Endodermal cell (in vitro differentiated cells): ENCODE data around the gene LYSMD3. TPM values are rescaled to one million over a fixed set of nuclear protein-coding genes. Genes with fewer than 3 reads are reported as not detected.

ENCODE experiments used
- DNase-seq: peaks from one replicate; pipeline ENCODE4 v3.0.0-alpha.2; 2017
- H3K27ac ChIP-seq: 2 replicates; pipeline ENCODE4 v1.5.1; 2013; ENCODE audit warnings: mild to moderate bottlenecking, low read depth, low read length, moderate library complexity
- H3K27me3 ChIP-seq: 2 replicates; pipeline ENCODE4 v1.6.1; 2013; ENCODE audit warnings: mild to moderate bottlenecking, low read length, moderate library complexity; ENCODE audit not compliant: insufficient read depth, control insufficient read depth, poor library complexity, severe bottlenecking
- H3K36me3 ChIP-seq: 2 replicates; pipeline ENCODE4 v1.7.0; 2013; ENCODE audit warnings: mild to moderate bottlenecking, low read length, moderate library complexity; ENCODE audit not compliant: control insufficient read depth, insufficient read depth
- H3K4me1 ChIP-seq: one replicate; pipeline ENCODE4 v1.7.0; 2013; ENCODE audit warnings: low read length; ENCODE audit not compliant: control insufficient read depth, insufficient read depth
- H3K4me3 ChIP-seq: 2 replicates; pipeline ENCODE4 v1.5.1; 2013; ENCODE audit warnings: mild to moderate bottlenecking, low read length, moderate library complexity
- H3K9ac ChIP-seq: 2 replicates; pipeline ENCODE4 v1.6.1; 2013; ENCODE audit warnings: mild to moderate bottlenecking, low read length, moderate library complexity; ENCODE audit not compliant: poor library complexity, severe bottlenecking; ENCODE audit errors: extremely low read depth
- H3K9me3 ChIP-seq: 2 replicates; pipeline ENCODE4 v1.6.1; 2013; ENCODE audit warnings: mild to moderate bottlenecking, low read length, moderate library complexity; ENCODE audit not compliant: control insufficient read depth
- H3K27ac Mint-ChIP-seq: 2 replicates; pipeline ENCODE4 v1.8.0; 2020; ENCODE audit warnings: mixed read lengths
- H3K27me3 Mint-ChIP-seq: 2 replicates; pipeline ENCODE4 v1.8.0; 2021; ENCODE audit warnings: mild to moderate bottlenecking, mixed read lengths; ENCODE audit not compliant: insufficient read depth
- H3K36me3 Mint-ChIP-seq: 2 replicates; pipeline ENCODE4 v1.8.0; 2020; ENCODE audit warnings: low read depth, mixed read lengths
- H3K4me1 Mint-ChIP-seq: 2 replicates; pipeline ENCODE4 v1.8.0; 2020; ENCODE audit warnings: mixed read lengths
- H3K4me3 Mint-ChIP-seq: 2 replicates; pipeline ENCODE4 v1.8.0; 2020; ENCODE audit warnings: mild to moderate bottlenecking, moderate library complexity, mixed read lengths
- H3K9me3 Mint-ChIP-seq: 2 replicates; pipeline ENCODE4 v1.8.0; 2020; ENCODE audit warnings: mild to moderate bottlenecking, mixed read lengths
- WGBS, 2 experiments: methylation state at CpG; one replicate each; pipeline versions ENCODE4 v1.1.5 to v1.1.7; 2013; ENCODE audit warnings: missing lambda C conversion rate in 2 of 2, mixed read lengths in 1 of 2; ENCODE audit not compliant: insufficient coverage in 1 of 2, insufficient read length in 1 of 2; 5-methylcytosine and 5-hydroxymethylcytosine counted together
- total RNA-seq, 2 donors: library from RNA; stranded (reverse); fragmentation: NEBNext Ultra II Directional in 1 of 2; extraction: Animal tissue kit (Norgen Biotek cat#: 25700) in 1 of 2; gene quantifications; 2 replicates in 1 of 2; 3 replicates in 1 of 2; pipeline ENCODE4 v1.2.1, GENCODE V29; 2021
- TF ChIP-seq, protein P1 (sequence below): fragments of 200-600 bp; sonication (generic); conservative IDR thresholded peaks from 2 replicates; pipeline ENCODE4 v1.5.0; 2021; ENCODE audit warnings: antibody characterized with exemption, mild to moderate bottlenecking

LYSMD3 gene
- total RNA-seq, 2 donors from 2014 or later, result 18.2 to 18.7 TPM

DNA sequence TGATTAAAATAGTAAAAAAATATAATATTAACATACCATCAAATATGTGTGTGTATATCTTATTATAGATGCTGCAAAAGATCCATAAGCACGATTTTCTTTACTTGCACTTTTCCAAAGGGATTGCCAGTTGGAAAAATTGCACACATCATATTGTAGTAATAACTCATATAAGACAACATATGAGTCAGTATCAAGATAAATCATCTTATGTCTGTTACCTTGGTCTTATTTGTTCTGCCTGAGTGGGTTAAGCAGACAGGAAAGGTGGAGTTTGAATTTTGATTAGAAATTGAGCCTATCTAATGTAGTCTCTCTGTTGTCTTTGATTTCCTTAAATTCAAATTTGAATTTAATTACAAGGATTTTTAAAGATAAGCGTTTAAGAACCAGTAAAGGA, 24.6 kb downstream of the LYSMD3 start:
- 100% methylated on average over 1 of the region's 2 CpGs for WGBS, 2 experiments
- TF ChIP-seq, protein P1, sequence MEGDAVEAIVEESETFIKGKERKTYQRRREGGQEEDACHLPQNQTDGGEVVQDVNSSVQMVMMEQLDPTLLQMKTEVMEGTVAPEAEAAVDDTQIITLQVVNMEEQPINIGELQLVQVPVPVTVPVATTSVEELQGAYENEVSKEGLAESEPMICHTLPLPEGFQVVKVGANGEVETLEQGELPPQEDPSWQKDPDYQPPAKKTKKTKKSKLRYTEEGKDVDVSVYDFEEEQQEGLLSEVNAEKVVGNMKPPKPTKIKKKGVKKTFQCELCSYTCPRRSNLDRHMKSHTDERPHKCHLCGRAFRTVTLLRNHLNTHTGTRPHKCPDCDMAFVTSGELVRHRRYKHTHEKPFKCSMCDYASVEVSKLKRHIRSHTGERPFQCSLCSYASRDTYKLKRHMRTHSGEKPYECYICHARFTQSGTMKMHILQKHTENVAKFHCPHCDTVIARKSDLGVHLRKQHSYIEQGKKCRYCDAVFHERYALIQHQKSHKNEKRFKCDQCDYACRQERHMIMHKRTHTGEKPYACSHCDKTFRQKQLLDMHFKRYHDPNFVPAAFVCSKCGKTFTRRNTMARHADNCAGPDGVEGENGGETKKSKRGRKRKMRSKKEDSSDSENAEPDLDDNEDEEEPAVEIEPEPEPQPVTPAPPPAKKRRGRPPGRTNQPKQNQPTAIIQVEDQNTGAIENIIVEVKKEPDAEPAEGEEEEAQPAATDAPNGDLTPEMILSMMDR, result no peak
- Mint-ChIP-seq H3K4me3 (no peak overlapping the region), H3K9me3 (no peaks in the 10 kb centered on the region), H3K27me3 (no peaks in the 10 kb centered on the region), H3K4me1 (no peaks in the 10 kb centered on the region), H3K36me3 (peaks cover 2% of the 10 kb centered on the region), H3K27ac (no peak overlapping the region)
- Histone ChIP-seq H3K27ac (no peak overlapping the region), H3K36me3 (no peaks in the 10 kb centered on the region), H3K9ac (no peak overlapping the region), H3K27me3 (no peaks in the 10 kb centered on the region), H3K9me3 (no peaks in the 10 kb centered on the region), H3K4me3 (no peak overlapping the region), H3K4me1 (no peaks in the 10 kb centered on the region)
- DNase-seq, result no peak

- Histone ChIP-seq H3K27me3 (no peaks in the 10 kb centered on the region), H3K27ac (no peak overlapping the region), H3K4me3 (no peak overlapping the region), H3K9ac (no peak overlapping the region), H3K36me3 (no peaks in the 10 kb centered on the region), H3K4me1 (no peaks in the 10 kb centered on the region), H3K9me3 (no peaks in the 10 kb centered on the region)
- 92 to 100% methylated on average over 1 of the region's 1 CpG for WGBS, 2 experiments
- DNase-seq, result no peak
- Mint-ChIP-seq H3K36me3 (no peaks in the 10 kb centered on the region), H3K27ac (no peak overlapping the region), H3K27me3 (no peaks in the 10 kb centered on the region), H3K4me3 (no peak overlapping the region), H3K4me1 (no peaks in the 10 kb centered on the region), H3K9me3 (no peaks in the 10 kb centered on the region)
- TF ChIP-seq, protein P1, result no peak
Observed at GRCh38 chr5:90503596-90503995, 25.8 kb downstream of the LYSMD3 start.

DNA sequence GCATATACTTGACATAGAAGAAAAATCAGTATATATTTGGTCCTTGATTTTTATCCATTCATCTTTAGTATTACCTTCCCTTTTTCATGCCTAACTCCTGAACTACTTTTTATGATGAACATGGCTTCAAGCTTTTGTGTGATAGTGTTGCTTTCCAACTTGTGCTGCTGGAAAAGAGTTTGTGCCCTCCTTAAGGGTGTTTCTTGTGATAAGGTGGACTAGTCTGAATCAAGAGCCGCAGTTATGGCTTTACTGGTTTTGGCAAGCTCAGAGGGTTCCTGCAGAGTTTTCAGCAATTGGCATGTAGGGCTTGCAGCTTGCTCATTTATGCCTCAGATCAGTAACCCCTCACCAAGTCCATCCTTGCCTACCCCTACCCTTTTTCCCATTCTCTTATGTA, 34.2 kb downstream of the LYSMD3 start:
- Mint-ChIP-seq H3K4me3 (no peak overlapping the region), H3K4me1 (no peaks in the 10 kb centered on the region), H3K27ac (no peak overlapping the region), H3K27me3 (no peaks in the 10 kb centered on the region), H3K9me3 (peaks cover 4% of the 10 kb centered on the region), H3K36me3 (peaks cover 12% of the 10 kb centered on the region)
- Histone ChIP-seq H3K27ac (no peak overlapping the region), H3K36me3 (no peaks in the 10 kb centered on the region), H3K4me3 (no peak overlapping the region), H3K9me3 (no peaks in the 10 kb centered on the region), H3K9ac (no peak overlapping the region), H3K4me1 (no peaks in the 10 kb centered on the region), H3K27me3 (no peaks in the 10 kb centered on the region)
- TF ChIP-seq, protein P1, result no peak
- DNase-seq, result no peak
- 95% methylated on average over 1 of the region's 1 CpG; no CpG with 5 or more reads in 1 of the 2 experiments for WGBS, 2 experiments
